GM21390 (cell line): ENCODE measurements around the gene KIF26B.
"Not testable (repeated sequence)": the region's sequence is repeated elsewhere in the genome, so short reads cannot be mapped to it uniquely, and the experiment has no call there.

ENCODE experiments used
- ATAC-seq: cut with Tn5 transposase; IDR thresholded peaks from one replicate; pipeline ENCODE4 v1.9.1; 2021; ENCODE audit not compliant: unreplicated experiment

Gene KIF26B

GRCh38 chr1:245710961-245711903 is 556.4 kb downstream of the KIF26B start:
- ATAC-seq = no peak

DNA sequence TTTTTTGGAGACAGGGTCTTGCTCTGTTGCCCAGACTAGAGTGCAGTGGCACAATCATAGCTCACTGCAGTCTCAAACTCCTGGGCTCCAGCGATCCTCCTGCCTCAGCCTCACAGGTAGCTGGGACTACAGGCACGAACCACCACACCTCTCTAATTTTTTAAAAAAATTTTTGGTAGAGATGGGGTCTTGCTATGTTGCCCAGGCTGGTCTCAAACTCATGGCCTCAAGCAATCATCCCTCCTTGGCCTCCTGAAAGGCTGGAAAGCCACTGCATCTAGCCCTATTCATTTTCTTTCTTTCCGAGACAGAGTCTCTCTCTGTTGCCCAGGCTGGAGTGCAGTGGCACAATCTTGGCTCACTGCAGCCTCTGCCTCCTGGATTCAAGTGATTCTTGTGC is 559.2 kb downstream of the KIF26B start:
- not testable (repeated sequence) for ATAC-seq

DNA sequence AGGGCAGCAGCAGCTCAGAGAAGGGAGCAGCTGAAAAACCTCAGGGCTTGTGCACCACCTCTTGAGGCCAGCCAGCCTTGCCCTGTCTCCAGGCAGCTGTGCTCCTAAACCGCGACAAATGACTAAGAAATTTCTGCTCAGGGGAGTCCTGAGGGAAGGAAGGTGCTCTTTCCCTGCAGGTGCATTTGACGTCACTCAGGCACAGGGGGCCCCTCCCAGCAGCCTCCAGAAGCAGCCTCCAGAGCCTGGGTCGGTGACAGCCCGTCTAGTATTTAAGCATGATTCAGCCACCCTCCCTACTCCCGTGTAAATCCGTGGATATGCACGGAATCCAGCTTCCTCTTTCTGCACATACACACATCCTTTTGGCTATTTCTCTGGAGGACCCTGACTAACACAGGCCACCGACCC is 560.5 kb downstream of the KIF26B start:
- no peak for ATAC-seq

DNA sequence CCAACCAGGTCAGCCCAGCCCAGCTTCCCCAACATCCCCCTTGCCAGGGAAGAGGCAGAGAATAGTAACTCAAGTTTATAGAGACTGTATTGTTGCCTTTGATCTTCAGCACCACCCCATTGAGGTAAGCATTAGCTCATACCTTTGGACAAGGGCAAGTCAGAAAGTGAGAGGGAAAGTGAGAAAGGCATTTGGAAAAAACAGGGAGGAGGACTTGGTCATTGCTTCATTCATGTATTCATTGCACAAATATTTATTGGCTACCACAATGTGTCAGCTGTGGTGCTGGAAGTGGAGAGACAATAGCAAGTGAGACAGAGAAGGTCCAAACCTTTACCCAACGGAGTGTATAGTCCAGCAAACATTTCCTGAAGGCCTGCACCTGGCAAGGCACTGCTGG is 561.2 kb downstream of the KIF26B start:
- no peak for ATAC-seq

DNA sequence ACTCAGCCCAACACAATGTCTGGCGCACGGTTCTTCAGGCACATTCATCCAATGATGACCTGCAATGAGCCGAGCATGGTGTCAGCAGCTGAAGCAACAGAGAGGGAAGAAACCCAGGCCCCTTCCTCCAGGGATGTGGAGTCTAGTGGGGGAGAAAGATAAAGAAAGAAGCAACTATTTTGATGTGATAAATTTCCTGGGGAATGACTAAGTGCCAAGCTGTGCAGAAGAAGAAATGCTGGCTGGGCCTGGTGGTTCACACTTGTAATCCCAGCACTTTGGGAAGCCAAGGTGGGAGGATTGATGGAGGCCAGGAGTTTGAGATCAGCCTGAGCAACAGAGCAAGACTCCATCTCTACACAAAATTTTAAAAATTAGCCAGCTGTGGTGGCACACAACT is 561.8 kb downstream of the KIF26B start:
- ATAC-seq = no peak

- ATAC-seq = no peak
These were observed 562.8 kb downstream of the KIF26B start for GRCh38 chr1:245717611-245718010.

DNA sequence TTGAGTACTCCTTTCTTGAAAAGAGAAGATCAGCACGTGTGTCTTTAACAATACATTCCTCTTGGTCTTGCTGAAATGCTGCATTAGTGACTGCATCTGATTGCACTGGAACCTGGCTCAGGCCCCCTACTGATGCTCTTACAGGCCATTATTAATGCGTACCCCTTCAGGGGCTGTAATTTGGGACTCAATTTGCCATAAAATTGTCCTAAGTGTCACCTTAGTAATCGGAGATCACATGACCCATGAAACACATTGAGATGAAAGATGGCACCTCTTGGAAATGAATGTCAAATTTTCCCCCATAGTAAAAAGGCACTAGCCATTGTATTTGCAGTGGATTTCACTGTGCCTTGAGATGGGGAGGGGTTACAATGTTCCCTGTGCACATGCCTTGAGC is 563.3 kb downstream of the KIF26B start:
- no peak for ATAC-seq

DNA sequence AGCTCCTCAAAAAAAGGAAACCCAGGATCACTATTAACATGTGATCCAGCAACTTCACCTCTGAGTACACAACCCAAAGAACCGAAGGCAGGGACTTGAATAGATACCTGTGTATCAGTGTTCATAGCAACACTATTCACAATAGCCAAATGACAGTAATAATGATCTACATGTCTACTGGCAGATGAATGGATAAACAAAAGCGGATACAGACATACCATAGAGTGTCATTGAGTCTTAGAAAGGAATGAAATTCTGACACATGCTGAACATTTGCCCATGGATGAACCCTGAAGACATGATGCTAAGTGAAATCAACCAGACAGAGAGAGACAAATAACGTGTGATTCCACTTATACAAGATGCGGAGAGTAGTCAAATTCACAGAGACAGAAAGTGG is 564.2 kb downstream of the KIF26B start:
- no peak for ATAC-seq

GRCh38 chr1:245721488-245721887 is 566.7 kb downstream of the KIF26B start:
- ATAC-seq = no peak

GRCh38 chr1:245728035-245728434 is 573.2 kb downstream of the KIF26B start:
- ATAC-seq = not testable (repeated sequence)

GRCh38 chr1:245730801-245731200 is 576.0 kb downstream of the KIF26B start:
- no peak for ATAC-seq

DNA sequence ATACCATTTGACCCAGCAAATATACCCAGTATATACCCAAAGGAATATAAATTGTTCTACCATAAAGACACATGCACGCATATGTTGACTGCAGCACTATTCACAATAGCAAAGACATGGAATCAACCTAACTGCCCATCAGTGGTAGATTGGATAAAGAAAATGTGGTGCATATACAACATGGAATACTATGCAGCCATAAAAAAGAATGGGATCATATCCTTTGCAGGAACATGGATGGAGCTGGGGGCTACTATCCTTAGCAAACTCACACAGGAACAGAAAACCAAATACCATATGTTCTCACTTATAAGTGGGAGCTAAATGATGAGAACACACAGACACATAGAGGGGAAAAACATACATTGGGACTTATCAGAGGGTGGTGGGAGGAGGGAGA is 585.6 kb downstream of the KIF26B start:
- ATAC-seq = not testable (repeated sequence)

DNA sequence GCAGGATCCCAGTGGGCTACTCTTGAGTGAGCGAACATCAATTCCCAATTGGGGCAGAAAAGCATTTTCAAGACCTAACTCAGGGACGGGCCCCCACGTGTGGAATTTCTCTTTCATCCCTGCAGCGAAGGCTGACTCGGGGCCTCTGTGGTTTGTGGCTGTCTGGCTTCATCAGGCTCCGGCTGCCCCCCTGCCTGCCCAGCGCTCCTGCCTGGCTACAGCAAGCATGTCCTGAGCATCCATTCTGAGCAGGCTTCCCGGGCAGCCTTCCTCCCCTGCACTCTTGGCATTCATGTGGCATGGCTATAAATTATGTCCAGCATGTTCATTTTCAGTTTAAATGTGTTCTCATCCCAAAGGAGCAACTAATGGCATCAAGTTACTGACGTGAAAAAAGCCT is 588.1 kb downstream of the KIF26B start:
- no peak for ATAC-seq

- no peak for ATAC-seq
These were observed 593.5 kb downstream of the KIF26B start for GRCh38 chr1:245748240-245748639.

DNA sequence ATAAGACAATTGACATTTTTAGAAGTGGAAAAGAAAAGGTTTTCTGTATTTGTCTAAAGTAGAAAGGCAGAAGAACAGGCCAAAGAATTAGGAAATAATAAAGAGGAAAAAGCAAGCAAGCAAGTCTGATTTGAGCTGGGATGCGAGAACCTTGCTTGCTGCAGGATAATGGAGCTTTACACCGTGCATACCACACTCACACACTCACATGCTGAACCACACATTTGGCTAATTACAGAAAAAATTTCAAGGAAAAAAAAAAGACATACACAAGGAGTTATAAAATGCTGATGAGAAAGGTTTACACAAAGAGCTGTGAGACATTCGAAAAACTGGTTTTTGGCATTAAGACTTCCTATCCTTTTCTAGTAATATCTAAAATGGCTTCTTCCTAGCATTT is 593.9 kb downstream of the KIF26B start:
- no peak for ATAC-seq

- ATAC-seq = no peak
These were observed 594.3 kb downstream of the KIF26B start for GRCh38 chr1:245749053-245749452.

DNA sequence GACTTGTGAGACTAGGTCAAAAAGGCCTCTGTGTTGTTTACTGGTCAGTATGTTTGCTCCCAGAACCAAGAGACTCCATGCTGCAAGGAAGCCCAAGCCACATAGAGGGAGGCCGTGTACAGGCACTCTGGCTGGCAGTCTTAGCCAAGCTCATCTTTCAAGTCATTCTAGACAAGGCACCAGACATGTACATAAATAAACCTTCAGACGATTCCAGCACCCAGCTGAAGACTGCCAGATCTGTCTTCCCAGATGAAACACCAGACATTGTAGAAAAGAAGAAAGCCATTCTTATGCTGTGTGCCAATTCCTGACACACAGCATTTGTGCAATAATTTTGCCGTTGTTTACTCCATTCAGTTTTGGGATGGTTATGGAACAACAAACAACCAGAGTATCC is 595.5 kb downstream of the KIF26B start:
- no peak for ATAC-seq

- no peak for ATAC-seq
These were observed 596.3 kb downstream of the KIF26B start for GRCh38 chr1:245751116-245751515.

DNA sequence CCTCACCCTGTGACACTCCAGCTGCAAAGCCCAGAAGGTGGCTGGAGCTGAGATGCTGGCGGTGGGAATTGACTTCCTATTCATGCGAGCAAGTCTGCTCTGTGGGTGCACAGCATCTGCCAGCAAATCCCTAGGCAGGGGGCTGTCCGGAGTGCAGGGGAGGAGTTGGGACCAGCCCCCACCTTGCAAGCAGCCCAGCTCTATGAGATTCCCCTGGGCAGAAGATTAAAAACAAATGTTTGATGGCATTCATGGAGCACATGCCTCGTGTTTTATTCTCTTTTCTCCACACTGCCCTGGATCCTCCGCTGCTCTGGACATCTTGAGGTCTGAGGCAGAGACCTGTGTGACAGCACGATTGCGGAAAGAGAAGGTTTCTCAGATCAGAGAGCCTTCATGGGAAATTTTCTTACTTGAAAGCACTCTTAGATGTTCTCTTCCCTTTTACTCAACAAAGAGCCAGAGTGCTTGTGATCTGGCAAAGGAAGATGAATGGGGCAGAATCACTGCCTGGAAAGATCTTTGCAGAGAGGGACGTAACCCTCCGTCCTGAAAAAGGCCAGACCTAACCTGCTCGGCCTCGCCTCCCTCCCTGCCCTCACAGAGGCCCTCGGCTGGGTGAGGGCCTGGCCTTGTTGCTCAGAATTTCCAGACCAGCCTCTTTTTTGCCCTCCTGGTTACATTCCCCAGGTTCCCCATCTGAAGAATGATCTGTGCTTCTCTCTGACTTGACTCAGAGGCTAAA is 597.1 kb downstream of the KIF26B start:
- no peak for ATAC-seq

- no peak for ATAC-seq
These were observed 597.8 kb downstream of the KIF26B start for GRCh38 chr1:245752561-245752960.

DNA sequence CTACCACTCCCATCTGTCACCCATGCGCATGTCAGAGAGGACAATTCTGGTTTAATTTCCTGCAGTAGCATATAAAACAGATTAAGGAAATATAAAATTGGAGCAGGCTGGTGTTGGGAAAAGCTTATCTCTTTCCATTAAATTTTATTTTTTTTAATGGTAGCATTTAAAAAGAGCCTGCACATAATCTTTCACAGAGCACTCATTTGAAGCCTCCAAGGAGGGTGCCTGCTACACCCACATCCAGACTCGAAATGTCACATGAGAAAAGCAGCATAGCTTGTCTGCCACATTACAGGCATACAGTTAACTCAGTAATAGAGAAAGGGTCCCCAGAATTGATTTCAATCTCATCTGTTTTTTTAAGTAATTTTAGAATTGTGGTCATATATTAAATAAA is 599.0 kb downstream of the KIF26B start:
- ATAC-seq = no peak

DNA sequence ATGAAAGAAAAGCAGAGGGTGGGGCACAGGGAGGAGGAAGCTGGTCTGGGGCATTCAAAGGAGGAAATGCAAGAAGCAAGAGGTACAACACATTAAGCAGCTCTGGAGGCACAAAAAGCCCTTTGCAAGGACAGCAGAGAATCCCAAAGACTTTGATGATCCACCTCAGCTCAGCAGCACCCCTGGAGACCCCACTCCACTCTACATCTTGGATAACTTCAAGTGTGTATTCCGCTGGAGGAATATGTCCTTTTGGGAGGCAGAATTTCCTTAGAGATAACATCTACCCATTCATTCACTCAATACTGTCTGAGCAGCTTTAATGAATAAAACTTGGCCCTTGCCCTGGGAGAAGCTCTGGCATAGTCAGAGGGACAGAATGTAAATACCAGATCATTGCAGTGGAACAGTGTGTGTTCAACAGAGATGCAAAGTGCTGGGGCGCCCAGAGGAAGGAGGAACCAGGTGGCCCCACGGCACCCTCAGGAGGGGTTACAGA is 599.7 kb downstream of the KIF26B start:
- ATAC-seq = no peak
